Osteoblast (primary cell): ENCODE results near the gene SERTAD1. TPM values are rescaled to one million over a fixed set of nuclear protein-coding genes. Genes with fewer than 3 reads are reported as not detected.
A peak's percentile ranks its signal among the peaks of the same experiment; 100 is the strongest.

Experiments used
- DNase-seq: peaks from one replicate; pipeline ENCODE4 v3.0.0; 2011; ENCODE audit warnings: low spot score, mixed read lengths; ENCODE audit not compliant: insufficient read length; ENCODE audit errors: missing footprints
- H2AFZ ChIP-seq: 2 replicates; pipeline ENCODE4 v1.6.0; 2011; ENCODE audit warnings: mild to moderate bottlenecking, low read length
- H3K27ac ChIP-seq: 2 replicates; pipeline ENCODE4 v1.5.1; 2011; ENCODE audit warnings: mild to moderate bottlenecking, low read depth, low read length, moderate library complexity
- H3K27me3 ChIP-seq: 2 replicates; pipeline ENCODE4 v1.6.0; 2012; ENCODE audit warnings: mild to moderate bottlenecking, control low read depth, inconsistent platforms, low read length, moderate library complexity; ENCODE audit not compliant: insufficient read depth
- H3K36me3 ChIP-seq: 2 replicates; pipeline ENCODE4 v1.5.1; 2011; ENCODE audit warnings: mild to moderate bottlenecking, low read length, control low read depth, moderate library complexity; ENCODE audit not compliant: insufficient read depth
- H3K4me1 ChIP-seq: 2 replicates; pipeline ENCODE4 v1.5.1; 2011; ENCODE audit warnings: mild to moderate bottlenecking, low read length, control low read depth, moderate library complexity; ENCODE audit not compliant: insufficient read depth
- H3K4me2 ChIP-seq: 2 replicates; pipeline ENCODE4 v1.6.0; 2011; ENCODE audit warnings: mild to moderate bottlenecking, low read length; ENCODE audit not compliant: insufficient read depth
- H3K4me3 ChIP-seq: fragments of 200-600 bp; sonication (generic); 3 replicates; pipeline ENCODE4 v1.5.1; 2012; ENCODE audit warnings: mild to moderate bottlenecking, low read length, inconsistent platforms; ENCODE audit not compliant: insufficient read depth
- H3K79me2 ChIP-seq: 2 replicates; pipeline ENCODE4 v1.6.0; 2012; ENCODE audit warnings: mild to moderate bottlenecking, low read length, control low read depth, inconsistent platforms; ENCODE audit not compliant: insufficient read depth
- H3K9me3 ChIP-seq: 2 replicates; pipeline ENCODE4 v1.5.1; 2011; ENCODE audit warnings: low read depth, low read length, control low read depth
- H4K20me1 ChIP-seq: 2 replicates; pipeline ENCODE4 v1.6.0; 2012; ENCODE audit warnings: mild to moderate bottlenecking, low read length, control low read depth; ENCODE audit not compliant: insufficient read depth
- total RNA-seq: library from RNA; depleted of rRNA; stranded (reverse); fragments of >200 nt; gene quantifications from 2 replicates; pipeline ENCODE4 v1.2.3, GENCODE V29; 2012
- TF ChIP-seq, protein P1 (sequence below): IDR thresholded peaks from 2 replicates; pipeline ENCODE4 v1.5.1; 2011; ENCODE audit warnings: mild to moderate bottlenecking, low read depth, low read length, moderate library complexity; ENCODE audit errors: extremely low read depth

Gene SERTAD1
- total RNA-seq, 1 donor: 15.2 TPM

DNA sequence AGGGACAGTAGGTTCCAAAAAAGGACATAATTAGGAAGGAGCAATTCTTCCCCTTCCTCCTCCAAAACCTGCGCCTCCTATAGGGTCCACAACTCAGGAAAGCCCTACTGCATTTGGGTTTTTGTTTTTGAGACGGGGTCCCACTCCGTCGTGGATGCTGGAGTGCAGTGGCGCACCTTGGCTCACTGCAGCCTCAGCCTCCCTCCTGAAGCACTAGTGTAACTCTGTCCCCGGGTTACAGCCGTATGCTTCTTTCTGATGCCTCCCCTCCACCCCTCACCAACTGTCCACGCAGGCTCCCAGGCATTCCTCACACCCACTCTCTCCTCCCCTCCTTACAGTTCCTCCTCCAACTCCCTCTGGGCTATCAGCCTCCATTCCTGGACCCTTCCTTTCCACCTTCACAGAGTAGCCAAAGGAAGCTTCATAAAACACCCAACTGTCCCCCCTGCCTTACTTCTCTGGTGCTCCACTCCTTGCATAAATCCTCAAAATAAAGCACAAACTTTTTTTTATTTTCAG lies 20.5 kb upstream of the SERTAD1 start:
- peaks cover 15% of the 10 kb centered on the region for H3K4me1 ChIP-seq
- no peaks in the 10 kb centered on the region for H3K9me3 ChIP-seq
- no peak overlapping the region for H3K27ac ChIP-seq
- H3K79me2 ChIP-seq: peaks cover 25% of the 10 kb centered on the region
- TF ChIP-seq, protein P1, sequence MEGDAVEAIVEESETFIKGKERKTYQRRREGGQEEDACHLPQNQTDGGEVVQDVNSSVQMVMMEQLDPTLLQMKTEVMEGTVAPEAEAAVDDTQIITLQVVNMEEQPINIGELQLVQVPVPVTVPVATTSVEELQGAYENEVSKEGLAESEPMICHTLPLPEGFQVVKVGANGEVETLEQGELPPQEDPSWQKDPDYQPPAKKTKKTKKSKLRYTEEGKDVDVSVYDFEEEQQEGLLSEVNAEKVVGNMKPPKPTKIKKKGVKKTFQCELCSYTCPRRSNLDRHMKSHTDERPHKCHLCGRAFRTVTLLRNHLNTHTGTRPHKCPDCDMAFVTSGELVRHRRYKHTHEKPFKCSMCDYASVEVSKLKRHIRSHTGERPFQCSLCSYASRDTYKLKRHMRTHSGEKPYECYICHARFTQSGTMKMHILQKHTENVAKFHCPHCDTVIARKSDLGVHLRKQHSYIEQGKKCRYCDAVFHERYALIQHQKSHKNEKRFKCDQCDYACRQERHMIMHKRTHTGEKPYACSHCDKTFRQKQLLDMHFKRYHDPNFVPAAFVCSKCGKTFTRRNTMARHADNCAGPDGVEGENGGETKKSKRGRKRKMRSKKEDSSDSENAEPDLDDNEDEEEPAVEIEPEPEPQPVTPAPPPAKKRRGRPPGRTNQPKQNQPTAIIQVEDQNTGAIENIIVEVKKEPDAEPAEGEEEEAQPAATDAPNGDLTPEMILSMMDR: no peak
- H3K4me3 ChIP-seq: no peak overlapping the region
- H3K27me3 ChIP-seq: no peaks in the 10 kb centered on the region
- no peak overlapping the region for H2AFZ ChIP-seq
- peaks cover 11% of the 10 kb centered on the region for H3K36me3 ChIP-seq
- H4K20me1 ChIP-seq: peaks cover 14% of the 10 kb centered on the region
- no peak for DNase-seq
- H3K4me2 ChIP-seq: no peak overlapping the region

DNA sequence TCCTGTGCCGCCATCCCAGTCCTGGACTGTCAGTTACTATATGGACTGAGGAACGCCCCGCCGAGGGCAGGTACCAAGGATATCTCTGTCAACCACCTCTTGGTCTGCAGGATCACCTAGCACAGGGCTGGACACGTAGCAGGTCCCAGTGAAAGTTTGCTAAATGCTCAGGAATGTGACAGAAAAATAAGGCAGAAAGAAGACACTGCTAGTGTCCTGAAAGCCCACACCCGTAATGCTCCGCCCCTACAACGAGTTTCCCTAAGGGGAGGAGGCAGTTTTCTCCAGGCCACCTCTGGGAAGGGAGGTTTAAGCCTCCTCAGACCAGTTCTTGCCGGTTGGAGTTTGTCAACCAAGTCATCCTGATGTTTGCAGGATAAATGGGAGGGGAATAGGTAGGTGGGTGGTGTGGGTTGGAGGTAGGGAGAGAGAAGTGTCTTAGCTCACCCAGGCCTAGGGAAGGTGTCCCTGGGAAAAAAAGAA lies 20.0 kb upstream of the SERTAD1 start:
- H3K27me3 ChIP-seq: no peaks in the 10 kb centered on the region
- peaks cover 30% of the 10 kb centered on the region for H3K79me2 ChIP-seq
- H3K4me2 ChIP-seq: no peak overlapping the region
- H3K36me3 ChIP-seq: peaks cover 16% of the 10 kb centered on the region
- H4K20me1 ChIP-seq: peaks cover 19% of the 10 kb centered on the region
- DNase-seq: no peak
- peak overlapping the region; percentile 37 for H2AFZ ChIP-seq
- no peak overlapping the region for H3K27ac ChIP-seq
- TF ChIP-seq, protein P1: no peak
- no peak overlapping the region for H3K4me3 ChIP-seq
- H3K4me1 ChIP-seq: peaks cover 15% of the 10 kb centered on the region
- no peaks in the 10 kb centered on the region for H3K9me3 ChIP-seq

- H3K4me2 ChIP-seq: peak overlapping the region; percentile 97
- no peaks in the 10 kb centered on the region for H3K27me3 ChIP-seq
- peaks cover 15% of the 10 kb centered on the region for H3K4me1 ChIP-seq
- H3K36me3 ChIP-seq: peaks cover 25% of the 10 kb centered on the region
- H3K9me3 ChIP-seq: no peaks in the 10 kb centered on the region
- TF ChIP-seq, protein P1: no peak
- peaks cover 27% of the 10 kb centered on the region for H4K20me1 ChIP-seq
- peak overlapping the region; percentile 95 for H3K27ac ChIP-seq
- peak overlapping the region; percentile 99 for H2AFZ ChIP-seq
- peaks cover 40% of the 10 kb centered on the region for H3K79me2 ChIP-seq
- peak overlapping the region; percentile 100 for H3K4me3 ChIP-seq
- no peak for DNase-seq
Measured at GRCh38 chr19:40444825-40445312, 19.1 kb upstream of the SERTAD1 start.

- Histone ChIP-seq H3K36me3 (peaks cover 26% of the 10 kb centered on the region), H3K4me3 (peak within 1 kb of the TSS; percentile 100), H3K9me3 (no peaks in the 10 kb centered on the region), H3K27ac (peak within 1 kb of the TSS; percentile 95), H3K4me2 (peak within 1 kb of the TSS; percentile 97), H3K27me3 (no peaks in the 10 kb centered on the region), H2AFZ (peak within 1 kb of the TSS; percentile 99), H3K4me1 (peaks cover 15% of the 10 kb centered on the region), H3K79me2 (peaks cover 44% of the 10 kb centered on the region), H4K20me1 (peaks cover 32% of the 10 kb centered on the region)
- peak; percentile 99 for DNase-seq
- TF ChIP-seq, protein P1: no peak
Measured at GRCh38 chr19:40444000-40444824, 18.4 kb upstream of the SERTAD1 start, which contains the start of gene SERTAD3. Gene SERTAD3, minus strand, starts transcription at chr19:40444335. Its CDS starts 2,255 bp downstream, at chr19:40442080.
